ENCODE data around the gene HAPLN3.
"Not testable (repeated sequence)": the region's sequence is repeated elsewhere in the genome, so short reads cannot be mapped to it uniquely, and the experiment has no call there.

Gene HAPLN3

DNA sequence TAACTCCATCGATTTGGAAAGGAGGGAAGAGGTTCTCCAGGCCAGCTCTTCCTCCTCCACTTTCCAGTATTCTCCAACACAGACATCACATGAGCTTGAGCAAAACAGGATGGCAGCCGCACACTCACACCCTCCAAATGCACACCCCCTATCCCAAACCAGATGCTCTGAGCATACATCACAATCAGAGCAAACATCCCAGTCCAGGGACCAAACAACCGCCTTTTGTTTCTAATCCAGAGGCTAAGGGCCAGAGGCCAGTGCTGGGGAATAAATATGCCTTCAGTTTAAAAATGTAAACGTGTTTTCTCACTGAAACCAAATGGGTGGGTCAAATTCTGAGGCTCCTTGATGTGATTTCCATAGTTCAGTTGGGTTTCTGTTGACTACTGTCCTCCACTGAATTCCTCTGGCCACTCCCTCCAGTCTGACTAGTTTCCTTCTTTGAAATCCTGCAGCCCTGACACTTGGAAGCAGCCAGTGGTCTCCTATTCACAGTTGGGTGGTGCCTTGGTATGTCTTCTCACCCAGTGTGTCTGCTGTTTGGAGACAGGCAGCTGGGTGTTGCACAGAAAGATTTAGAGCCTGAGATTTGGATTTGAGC, 37.0 kb upstream of the HAPLN3 start:
- Histone ChIP-seq H3K27ac (no peak overlapping the region), H3K27me3 (ENCODE audit: insufficient read depth, low read depth, severe bottlenecking) (no peaks in the 10 kb centered on the region), H3K9me3 (ENCODE audit: severe bottlenecking) (no peaks in the 10 kb centered on the region), H3K36me3 (no peaks in the 10 kb centered on the region), H3K4me3 (ENCODE audit: low read depth, low read length) (no peak overlapping the region)
- DNase-seq, result no peak
- TF ChIP-seq, protein P1, sequence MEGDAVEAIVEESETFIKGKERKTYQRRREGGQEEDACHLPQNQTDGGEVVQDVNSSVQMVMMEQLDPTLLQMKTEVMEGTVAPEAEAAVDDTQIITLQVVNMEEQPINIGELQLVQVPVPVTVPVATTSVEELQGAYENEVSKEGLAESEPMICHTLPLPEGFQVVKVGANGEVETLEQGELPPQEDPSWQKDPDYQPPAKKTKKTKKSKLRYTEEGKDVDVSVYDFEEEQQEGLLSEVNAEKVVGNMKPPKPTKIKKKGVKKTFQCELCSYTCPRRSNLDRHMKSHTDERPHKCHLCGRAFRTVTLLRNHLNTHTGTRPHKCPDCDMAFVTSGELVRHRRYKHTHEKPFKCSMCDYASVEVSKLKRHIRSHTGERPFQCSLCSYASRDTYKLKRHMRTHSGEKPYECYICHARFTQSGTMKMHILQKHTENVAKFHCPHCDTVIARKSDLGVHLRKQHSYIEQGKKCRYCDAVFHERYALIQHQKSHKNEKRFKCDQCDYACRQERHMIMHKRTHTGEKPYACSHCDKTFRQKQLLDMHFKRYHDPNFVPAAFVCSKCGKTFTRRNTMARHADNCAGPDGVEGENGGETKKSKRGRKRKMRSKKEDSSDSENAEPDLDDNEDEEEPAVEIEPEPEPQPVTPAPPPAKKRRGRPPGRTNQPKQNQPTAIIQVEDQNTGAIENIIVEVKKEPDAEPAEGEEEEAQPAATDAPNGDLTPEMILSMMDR (IDR thresholded peaks at IDR 0.05; ENCODE audit: low read depth, low read length), result no peak

GRCh38 chr15:88930579-88930978, 35.2 kb upstream of the HAPLN3 start:
- no peak overlapping the region for H3K27ac ChIP-seq
- DNase-seq, result no peak
- no peaks in the 10 kb centered on the region for H3K9me3 ChIP-seq (ENCODE audit: severe bottlenecking)
- no peaks in the 10 kb centered on the region for H3K36me3 ChIP-seq
- no peaks in the 10 kb centered on the region for H3K27me3 ChIP-seq (ENCODE audit: insufficient read depth, low read depth, severe bottlenecking)
- no peak overlapping the region for H3K4me3 ChIP-seq (ENCODE audit: low read depth, low read length)
- TF ChIP-seq, protein P1 (IDR thresholded peaks at IDR 0.05; ENCODE audit: low read depth, low read length), result no peak

- not testable (repeated sequence) for H3K9me3 ChIP-seq (ENCODE audit: severe bottlenecking); DNase-seq; H3K27me3 ChIP-seq (ENCODE audit: insufficient read depth, low read depth, severe bottlenecking); H3K4me3 ChIP-seq (ENCODE audit: low read depth, low read length); H3K27ac ChIP-seq; H3K36me3 ChIP-seq
Measured at GRCh38 chr15:88929358-88930098, 34.2 kb upstream of the HAPLN3 start.

- not testable (repeated sequence) for H3K9me3 ChIP-seq (ENCODE audit: severe bottlenecking); H3K27ac ChIP-seq; H3K36me3 ChIP-seq; DNase-seq; H3K27me3 ChIP-seq (ENCODE audit: insufficient read depth, low read depth, severe bottlenecking); H3K4me3 ChIP-seq (ENCODE audit: low read depth, low read length)
Measured at GRCh38 chr15:88928192-88928591, 32.8 kb upstream of the HAPLN3 start.

DNA sequence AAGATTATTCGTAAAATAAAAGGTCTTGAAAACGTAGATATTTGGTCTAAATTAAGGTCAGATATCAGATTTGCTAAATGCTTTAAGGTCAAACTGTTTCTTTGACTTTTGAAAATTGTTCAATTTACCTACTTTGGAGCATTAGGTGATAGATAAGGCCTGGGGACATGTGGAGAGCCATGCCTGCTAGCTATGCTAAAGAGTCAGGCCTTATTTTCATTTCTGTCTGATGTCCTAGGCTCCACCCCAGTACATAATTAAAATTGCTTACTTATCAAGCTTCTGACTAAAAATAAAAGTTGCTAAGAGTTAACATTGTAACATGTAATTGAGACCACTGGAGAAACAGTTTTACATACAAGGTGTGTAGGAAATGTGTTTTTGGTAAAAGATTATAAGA, 30.3 kb upstream of the HAPLN3 start:
- H3K36me3 ChIP-seq; H3K9me3 ChIP-seq (ENCODE audit: severe bottlenecking); H3K27ac ChIP-seq; H3K4me3 ChIP-seq (ENCODE audit: low read depth, low read length); DNase-seq; H3K27me3 ChIP-seq (ENCODE audit: insufficient read depth, low read depth, severe bottlenecking): not testable (repeated sequence)

GRCh38 chr15:88920892-88921435, 25.6 kb upstream of the HAPLN3 start:
- H3K27ac ChIP-seq; H3K9me3 ChIP-seq (ENCODE audit: severe bottlenecking); DNase-seq; H3K36me3 ChIP-seq; H3K27me3 ChIP-seq (ENCODE audit: insufficient read depth, low read depth, severe bottlenecking); H3K4me3 ChIP-seq (ENCODE audit: low read depth, low read length): not testable (repeated sequence)

DNA sequence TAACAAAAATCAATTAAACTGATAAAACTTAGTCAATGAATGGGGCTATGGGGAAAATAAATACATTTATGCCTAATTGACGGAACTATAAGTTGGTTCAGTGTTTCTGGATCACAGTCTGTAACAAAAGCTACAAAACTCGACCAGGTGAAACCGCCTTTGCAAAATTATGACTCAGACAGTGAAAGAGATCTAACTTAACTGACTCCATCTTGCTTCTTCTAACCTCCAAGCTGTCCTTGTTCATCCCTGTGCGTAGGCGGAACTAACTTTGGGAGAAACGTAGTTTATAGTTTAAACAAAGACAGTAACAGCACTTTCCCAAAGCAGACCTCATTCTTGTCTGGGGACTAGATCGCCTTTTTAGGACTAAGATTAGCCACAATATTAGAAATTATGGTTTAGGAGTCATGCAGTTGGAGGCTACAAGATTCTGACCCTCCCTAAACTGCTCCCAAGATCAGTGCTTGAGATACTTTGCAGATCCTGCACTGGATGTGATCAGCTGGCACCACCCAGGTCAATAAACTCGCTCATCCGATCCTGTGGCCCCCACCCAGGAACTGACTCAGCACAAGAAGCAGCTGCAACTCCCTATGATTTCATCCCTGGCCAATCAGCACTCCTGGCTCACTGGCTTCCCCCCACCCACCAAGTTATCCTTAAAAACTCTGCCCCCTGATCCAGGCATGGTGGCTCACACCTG, 25.0 kb upstream of the HAPLN3 start:
- Histone ChIP-seq H3K27ac (no peak overlapping the region), H3K27me3 (ENCODE audit: insufficient read depth, low read depth, severe bottlenecking) (no peaks in the 10 kb centered on the region), H3K4me3 (ENCODE audit: low read depth, low read length) (no peak overlapping the region), H3K36me3 (no peaks in the 10 kb centered on the region), H3K9me3 (ENCODE audit: severe bottlenecking) (no peaks in the 10 kb centered on the region)
- TF ChIP-seq, protein P1 (IDR thresholded peaks at IDR 0.05; ENCODE audit: low read depth, low read length), result no peak
- no peak for DNase-seq

All from WERI-Rb-1 (cell line).